ENCODE data around the gene CRISPLD2. TPM values are rescaled to one million over a fixed set of nuclear protein-coding genes. Genes with fewer than 3 reads are reported as not detected.

CRISPLD2 gene
- total RNA-seq, 1 donor from 2014 or later, result 9.0 TPM

DNA sequence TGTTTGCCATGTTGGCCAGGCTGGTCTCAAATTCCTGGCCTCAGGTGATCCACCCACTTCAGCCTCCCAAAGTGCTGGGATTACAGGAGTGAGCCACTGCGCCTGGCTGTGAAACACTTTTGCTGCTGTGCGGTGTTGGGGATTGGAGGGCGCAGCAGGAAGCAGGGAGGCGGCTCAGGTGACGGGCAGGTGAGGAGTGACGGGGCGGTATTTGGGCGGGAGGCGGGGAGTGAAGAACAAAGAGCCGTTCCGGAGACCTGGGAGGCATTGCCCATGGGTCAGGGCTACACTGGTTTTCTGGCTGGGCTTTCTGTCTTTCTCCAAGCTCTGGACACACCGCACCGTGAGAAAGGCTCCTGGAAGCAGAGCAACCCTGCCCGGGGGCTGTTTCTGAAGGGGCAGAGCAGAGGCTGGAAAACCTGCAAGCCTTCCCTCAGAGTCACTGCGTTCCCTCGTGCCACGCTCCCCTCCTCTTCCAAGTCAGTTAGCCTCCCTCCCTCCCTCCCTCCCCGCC lies 22.1 kb downstream of the CRISPLD2 start:
- Mint-ChIP-seq H3K4me3 (ENCODE audit: unreplicated experiment) (no peak overlapping the region), H3K27me3 (ENCODE audit: unreplicated experiment) (peaks cover 16% of the 10 kb centered on the region), H3K9me3 (ENCODE audit: unreplicated experiment) (peaks cover 14% of the 10 kb centered on the region), H3K4me1 (ENCODE audit: low read depth, unreplicated experiment) (peaks cover 36% of the 10 kb centered on the region), H3K27ac (ENCODE audit: unreplicated experiment) (no peak overlapping the region), H3K36me3 (ENCODE audit: unreplicated experiment) (no peaks in the 10 kb centered on the region)
- TF ChIP-seq, protein P1, sequence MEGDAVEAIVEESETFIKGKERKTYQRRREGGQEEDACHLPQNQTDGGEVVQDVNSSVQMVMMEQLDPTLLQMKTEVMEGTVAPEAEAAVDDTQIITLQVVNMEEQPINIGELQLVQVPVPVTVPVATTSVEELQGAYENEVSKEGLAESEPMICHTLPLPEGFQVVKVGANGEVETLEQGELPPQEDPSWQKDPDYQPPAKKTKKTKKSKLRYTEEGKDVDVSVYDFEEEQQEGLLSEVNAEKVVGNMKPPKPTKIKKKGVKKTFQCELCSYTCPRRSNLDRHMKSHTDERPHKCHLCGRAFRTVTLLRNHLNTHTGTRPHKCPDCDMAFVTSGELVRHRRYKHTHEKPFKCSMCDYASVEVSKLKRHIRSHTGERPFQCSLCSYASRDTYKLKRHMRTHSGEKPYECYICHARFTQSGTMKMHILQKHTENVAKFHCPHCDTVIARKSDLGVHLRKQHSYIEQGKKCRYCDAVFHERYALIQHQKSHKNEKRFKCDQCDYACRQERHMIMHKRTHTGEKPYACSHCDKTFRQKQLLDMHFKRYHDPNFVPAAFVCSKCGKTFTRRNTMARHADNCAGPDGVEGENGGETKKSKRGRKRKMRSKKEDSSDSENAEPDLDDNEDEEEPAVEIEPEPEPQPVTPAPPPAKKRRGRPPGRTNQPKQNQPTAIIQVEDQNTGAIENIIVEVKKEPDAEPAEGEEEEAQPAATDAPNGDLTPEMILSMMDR (IDR thresholded peaks at IDR 0.05; ENCODE audit: partially characterized antibody, unreplicated experiment), result no peak
- DNase-seq, result no peak

DNA sequence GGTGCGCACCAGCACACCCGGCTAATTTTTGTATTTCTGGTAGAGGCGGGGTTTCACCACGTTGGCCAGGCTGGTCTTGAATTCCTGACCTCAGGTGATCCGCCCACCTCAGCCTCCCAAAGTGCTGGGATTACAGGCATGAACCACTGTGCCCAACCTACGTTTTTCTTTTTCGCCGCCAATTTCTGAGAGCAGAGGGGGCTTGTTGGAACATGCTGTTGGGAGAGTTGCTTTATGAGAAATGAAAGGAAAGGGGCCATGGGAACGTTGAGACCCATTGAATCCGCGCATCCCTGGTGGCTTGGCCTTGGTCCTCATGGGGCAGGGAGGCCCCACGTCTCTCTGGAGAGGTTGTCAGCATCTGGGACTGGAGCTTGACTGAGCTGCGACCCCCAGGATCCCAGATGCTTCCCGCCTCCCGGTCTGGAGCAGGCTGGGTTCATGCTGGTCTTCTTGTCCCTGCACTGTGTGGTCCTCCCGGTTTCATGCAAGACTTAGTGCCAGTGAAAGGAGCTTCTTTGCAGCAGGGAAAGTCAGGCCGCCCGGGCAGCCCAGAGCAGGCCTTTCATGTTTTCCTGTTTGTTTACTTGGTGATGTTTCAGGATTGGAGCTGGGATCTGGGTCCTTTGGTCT lies 22.8 kb downstream of the CRISPLD2 start:
- Mint-ChIP-seq H3K4me1 (ENCODE audit: low read depth, unreplicated experiment) (peaks cover 35% of the 10 kb centered on the region), H3K27ac (ENCODE audit: unreplicated experiment) (peak overlapping the region; percentile 92), H3K27me3 (ENCODE audit: unreplicated experiment) (peaks cover 16% of the 10 kb centered on the region), H3K36me3 (ENCODE audit: unreplicated experiment) (no peaks in the 10 kb centered on the region), H3K4me3 (ENCODE audit: unreplicated experiment) (no peak overlapping the region), H3K9me3 (ENCODE audit: unreplicated experiment) (peaks cover 14% of the 10 kb centered on the region)
- no peak for DNase-seq
- TF ChIP-seq, protein P1 (IDR thresholded peaks at IDR 0.05; ENCODE audit: partially characterized antibody, unreplicated experiment), result no peak

DNA sequence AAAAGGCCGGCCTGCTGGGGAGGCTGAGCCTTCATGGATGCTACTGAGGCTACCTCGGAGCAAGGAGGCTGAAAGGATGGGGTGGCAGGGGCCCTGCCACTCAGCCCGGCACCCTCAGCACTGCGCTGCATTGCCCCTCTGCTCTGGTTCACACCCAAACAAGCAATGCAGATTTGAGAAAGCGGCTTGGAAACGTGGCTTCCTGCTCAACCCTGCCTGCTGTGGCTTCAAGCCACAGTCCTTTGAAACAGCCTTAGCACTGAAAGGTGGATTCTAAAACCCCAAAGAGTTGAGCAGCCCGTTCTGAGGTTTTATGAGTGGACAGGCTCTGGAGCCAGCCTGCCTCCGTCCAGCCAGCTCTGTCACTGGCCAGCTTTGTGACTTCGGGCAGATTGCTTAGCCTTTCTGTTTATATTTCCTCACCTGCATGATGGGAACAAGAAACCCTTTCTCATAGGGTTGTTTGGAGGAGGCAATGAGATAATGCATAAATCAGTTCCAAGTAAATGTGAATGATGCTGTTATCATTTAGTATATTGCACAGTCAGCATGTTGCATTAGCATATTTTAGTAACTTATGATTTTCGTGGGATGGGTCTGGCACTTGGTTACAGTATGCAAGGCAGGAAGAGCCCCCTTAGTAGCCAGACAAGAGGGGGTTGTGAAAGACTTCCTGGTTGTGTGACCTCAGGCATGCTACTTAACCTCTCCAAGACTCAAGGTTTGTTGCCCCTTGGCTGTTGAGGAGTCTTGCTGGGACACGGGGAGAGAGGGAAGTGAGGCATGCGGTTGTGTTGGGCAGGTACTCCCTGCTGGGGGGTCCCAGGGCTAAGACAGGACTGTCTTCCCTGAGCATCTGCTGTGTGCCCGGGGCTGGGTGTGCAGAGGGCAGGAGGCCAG lies 23.6 kb downstream of the CRISPLD2 start:
- peak overlapping the region; percentile 59 for H3K4me3 Mint-ChIP-seq (ENCODE audit: unreplicated experiment)
- H3K9me3 Mint-ChIP-seq (ENCODE audit: unreplicated experiment), result peaks cover 9% of the 10 kb centered on the region
- DNase-seq, result no peak
- H3K27ac Mint-ChIP-seq (ENCODE audit: unreplicated experiment), result peak overlapping the region; percentile 92
- TF ChIP-seq, protein P1 (IDR thresholded peaks at IDR 0.05; ENCODE audit: partially characterized antibody, unreplicated experiment), result no peak
- H3K36me3 Mint-ChIP-seq (ENCODE audit: unreplicated experiment), result no peaks in the 10 kb centered on the region
- peaks cover 15% of the 10 kb centered on the region for H3K27me3 Mint-ChIP-seq (ENCODE audit: unreplicated experiment)
- peaks cover 27% of the 10 kb centered on the region for H3K4me1 Mint-ChIP-seq (ENCODE audit: low read depth, unreplicated experiment)

DNA sequence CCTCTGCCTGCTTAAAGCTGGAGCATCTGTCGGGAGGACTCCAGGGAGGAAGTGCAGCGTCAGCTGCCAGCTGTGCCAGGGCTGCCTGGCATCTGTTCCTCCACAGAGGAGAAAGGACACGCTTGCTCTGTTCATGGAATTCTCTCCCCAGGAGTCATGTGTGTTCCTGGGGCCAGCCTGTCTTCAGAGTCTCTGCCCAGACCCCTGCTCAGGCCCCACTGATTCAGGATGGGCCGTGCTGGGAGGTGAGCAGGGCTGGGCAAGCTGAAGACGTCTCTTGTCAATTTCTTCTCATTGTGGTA lies 24.2 kb downstream of the CRISPLD2 start:
- Mint-ChIP-seq H3K27ac (ENCODE audit: unreplicated experiment) (peak overlapping the region; percentile 92), H3K36me3 (ENCODE audit: unreplicated experiment) (no peaks in the 10 kb centered on the region), H3K9me3 (ENCODE audit: unreplicated experiment) (peaks cover 9% of the 10 kb centered on the region), H3K4me3 (ENCODE audit: unreplicated experiment) (peak overlapping the region; percentile 59), H3K27me3 (ENCODE audit: unreplicated experiment) (peaks cover 15% of the 10 kb centered on the region), H3K4me1 (ENCODE audit: low read depth, unreplicated experiment) (peaks cover 27% of the 10 kb centered on the region)
- TF ChIP-seq, protein P1 (IDR thresholded peaks at IDR 0.05; ENCODE audit: partially characterized antibody, unreplicated experiment), result no peak
- DNase-seq, result peak; percentile 72
